HFF-Myc (cell line): ENCODE measurements around the gene CFAP119.

Experiments used
- DNase-seq: peaks from one replicate; pipeline ENCODE4 v3.0.0-alpha.2; 2011; ENCODE audit warnings: low read depth; ENCODE audit errors: extremely low read depth
- H3K4me3 ChIP-seq: replicated peaks from 2 replicates; pipeline ENCODE4 v1.5.1; 2011; ENCODE audit warnings: low read depth, mild to moderate bottlenecking, control low read depth, low read length
- CTCF ChIP-seq: IDR thresholded peaks from 2 replicates; pipeline ENCODE4 v1.5.1; 2012; ENCODE audit warnings: mild to moderate bottlenecking, low read depth, low read length, control low read depth; ENCODE audit errors: missing control alignments

CFAP119 gene

GRCh38 chr16:30779596-30779995 lies 17.7 kb upstream of the CFAP119 start:
- TF ChIP-seq CTCF: no peak
- no peak overlapping the region for H3K4me3 ChIP-seq
- no peak for DNase-seq

- DNase-seq: no peak
- TF ChIP-seq CTCF: no peak
- no peak overlapping the region for H3K4me3 ChIP-seq
Measured at GRCh38 chr16:30778549-30779244, 16.8 kb upstream of the CFAP119 start.

GRCh38 chr16:30777591-30778297 lies 15.9 kb upstream of the CFAP119 start:
- no peak for TF ChIP-seq CTCF
- DNase-seq: no peak
- H3K4me3 ChIP-seq: no peak overlapping the region

- DNase-seq: peak; percentile 67
- TF ChIP-seq CTCF: no peak
- H3K4me3 ChIP-seq: peak overlapping the region; percentile 70
Measured at GRCh38 chr16:30775392-30776188, 13.7 kb upstream of the CFAP119 start.

GRCh38 chr16:30775131-30775391 lies 13.2 kb upstream of the CFAP119 start:
- peak overlapping the region; percentile 70 for H3K4me3 ChIP-seq
- no peak for TF ChIP-seq CTCF
- no peak for DNase-seq

- peak overlapping the region; percentile 70 for H3K4me3 ChIP-seq
- no peak for TF ChIP-seq CTCF
- DNase-seq: no peak
Measured at GRCh38 chr16:30774367-30775130, 12.7 kb upstream of the CFAP119 start.
